ENCODE data around the gene IDI1.

Gene IDI1

DNA sequence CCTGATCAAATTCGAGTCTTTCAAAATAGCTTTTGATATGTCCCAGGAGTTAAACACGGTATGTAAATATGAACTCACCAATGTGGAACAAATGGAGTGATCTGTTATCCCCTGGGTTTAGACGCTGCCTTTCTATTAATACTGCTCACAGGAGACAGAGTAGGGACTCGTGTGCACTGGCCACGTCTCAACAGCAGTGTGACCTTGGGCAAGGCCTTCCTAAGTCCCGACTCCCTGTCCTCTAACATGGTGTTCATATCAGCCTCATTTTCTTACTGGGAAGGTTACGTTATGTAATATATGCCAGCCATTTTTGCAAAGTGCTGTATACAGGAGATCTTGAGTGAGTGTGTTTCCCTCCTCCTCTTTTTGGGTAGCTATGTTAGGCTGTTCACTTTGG is 9.1 kb upstream of the IDI1 start:
- TF ChIP-seq, protein P1, sequence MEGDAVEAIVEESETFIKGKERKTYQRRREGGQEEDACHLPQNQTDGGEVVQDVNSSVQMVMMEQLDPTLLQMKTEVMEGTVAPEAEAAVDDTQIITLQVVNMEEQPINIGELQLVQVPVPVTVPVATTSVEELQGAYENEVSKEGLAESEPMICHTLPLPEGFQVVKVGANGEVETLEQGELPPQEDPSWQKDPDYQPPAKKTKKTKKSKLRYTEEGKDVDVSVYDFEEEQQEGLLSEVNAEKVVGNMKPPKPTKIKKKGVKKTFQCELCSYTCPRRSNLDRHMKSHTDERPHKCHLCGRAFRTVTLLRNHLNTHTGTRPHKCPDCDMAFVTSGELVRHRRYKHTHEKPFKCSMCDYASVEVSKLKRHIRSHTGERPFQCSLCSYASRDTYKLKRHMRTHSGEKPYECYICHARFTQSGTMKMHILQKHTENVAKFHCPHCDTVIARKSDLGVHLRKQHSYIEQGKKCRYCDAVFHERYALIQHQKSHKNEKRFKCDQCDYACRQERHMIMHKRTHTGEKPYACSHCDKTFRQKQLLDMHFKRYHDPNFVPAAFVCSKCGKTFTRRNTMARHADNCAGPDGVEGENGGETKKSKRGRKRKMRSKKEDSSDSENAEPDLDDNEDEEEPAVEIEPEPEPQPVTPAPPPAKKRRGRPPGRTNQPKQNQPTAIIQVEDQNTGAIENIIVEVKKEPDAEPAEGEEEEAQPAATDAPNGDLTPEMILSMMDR (IDR thresholded peaks at IDR 0.05), result no peak

DNA sequence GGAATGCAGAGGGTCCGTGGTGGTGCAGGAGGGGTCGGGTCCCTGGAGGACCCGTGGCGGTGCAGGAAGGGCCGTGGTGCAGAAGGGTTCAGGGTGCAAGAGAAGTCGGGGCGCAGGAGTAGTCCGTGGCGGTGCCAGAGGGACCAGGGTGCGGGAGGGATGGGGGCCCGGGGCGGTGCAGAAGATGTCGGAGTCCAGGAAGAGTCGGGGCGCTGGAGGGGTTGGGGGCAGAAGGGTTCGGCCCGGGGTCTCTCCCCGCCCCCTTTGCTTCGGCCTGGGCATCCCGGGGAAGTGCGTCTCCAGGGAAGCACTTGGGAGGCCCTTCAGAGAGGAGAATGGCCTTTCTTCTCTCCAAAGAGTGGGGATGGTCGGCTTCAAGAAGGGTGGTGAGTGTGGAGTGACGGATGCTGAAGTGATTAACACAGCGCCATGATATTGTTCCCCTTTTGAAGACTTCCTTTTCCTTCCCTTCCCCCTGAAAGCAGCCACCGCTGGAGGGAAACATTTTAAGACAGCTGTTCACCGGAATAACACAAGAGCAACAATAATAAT is 8.3 kb upstream of the IDI1 start:
- TF ChIP-seq, protein P1 (IDR thresholded peaks at IDR 0.05), result no peak

GRCh38 chr10:1056326-1057105 is 7.6 kb upstream of the IDI1 start, which contains the start of gene WDR37:
Gene WDR37 (plus strand): TSS chr10:1056385. CDS start chr10:1072156, 15,771 bp downstream.
- TF ChIP-seq, protein P1 (IDR thresholded peaks at IDR 0.05), result no peak

DNA sequence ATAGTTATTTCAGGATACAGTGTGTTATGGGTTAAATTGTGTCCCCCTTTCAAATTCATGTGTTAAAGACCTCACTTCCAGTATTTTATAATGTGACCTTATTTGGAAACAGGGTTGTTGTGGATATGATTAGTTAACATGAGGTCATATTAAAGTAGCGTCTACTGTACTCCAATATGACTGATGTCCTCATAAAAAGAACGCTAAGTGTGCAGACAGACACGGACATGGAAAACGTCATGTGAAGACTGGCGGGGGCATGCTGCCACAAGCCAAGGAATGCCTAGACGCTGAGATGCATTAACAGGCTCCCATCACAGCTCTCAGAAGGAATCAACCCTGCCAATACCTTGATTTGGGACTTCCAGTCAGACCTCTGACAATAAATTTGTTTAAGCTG is 5.8 kb upstream of the IDI1 start:
- TF ChIP-seq, protein P1 (IDR thresholded peaks at IDR 0.05), result no peak

GRCh38 chr10:1050554-1050953 is 1.6 kb upstream of the IDI1 start:
- TF ChIP-seq, protein P1 (IDR thresholded peaks at IDR 0.05), result no peak

DNA sequence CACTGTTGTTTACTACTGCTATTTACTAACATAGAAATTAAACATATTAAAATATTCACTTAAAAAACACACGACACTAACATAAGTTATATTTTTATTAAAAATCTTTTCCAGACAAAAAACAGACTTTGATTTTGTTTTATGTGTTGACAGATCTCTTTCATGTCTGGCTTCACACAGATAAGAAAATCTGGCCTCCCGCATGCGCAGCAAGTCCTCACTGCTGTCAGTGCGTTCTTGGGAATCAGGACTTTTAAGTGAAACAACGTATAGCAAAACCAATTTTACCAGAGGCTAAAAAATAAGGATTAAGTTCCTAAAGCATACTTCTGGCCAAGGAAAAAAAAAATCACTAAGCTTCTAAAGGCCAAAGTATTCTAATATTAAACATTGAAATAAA is 1.2 kb upstream of the IDI1 start:
- TF ChIP-seq, protein P1 (IDR thresholded peaks at IDR 0.05), result no peak

DNA sequence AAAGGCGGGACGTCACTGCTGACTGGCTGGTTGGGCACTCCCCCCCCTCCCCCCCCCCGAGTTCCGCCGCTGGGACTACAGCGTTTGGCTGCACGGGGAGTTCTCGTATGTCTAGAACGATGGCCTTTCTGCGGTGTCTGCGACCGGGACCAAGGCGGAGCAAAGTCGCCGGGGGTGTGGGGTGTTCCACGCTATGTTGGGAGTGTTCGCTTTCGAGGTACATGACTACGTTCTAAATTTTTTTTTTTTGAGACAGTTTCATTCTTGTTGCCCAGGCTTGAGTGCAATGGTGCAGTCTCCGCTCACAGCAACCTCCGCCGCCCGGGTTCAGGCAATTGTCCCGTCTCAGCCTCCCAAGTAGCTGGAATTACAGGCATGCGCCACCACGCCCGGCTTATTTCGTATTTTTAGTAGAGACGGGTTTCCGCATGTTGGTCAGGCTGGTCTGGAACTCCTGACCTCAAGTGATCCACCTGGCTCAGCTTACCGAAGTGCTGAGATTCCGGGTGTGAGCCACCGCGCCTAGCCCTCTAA is 573 bp upstream of the IDI1 start:
- TF ChIP-seq, protein P1 (IDR thresholded peaks at IDR 0.05), result no peak

Data from LNCAP (cell line).